Fibroblast of villous mesenchyme (primary cell): Measurements from ENCODE around the gene PFN4. TPM values are rescaled to one million over a fixed set of nuclear protein-coding genes. Genes with fewer than 3 reads are reported as not detected.
"Not testable (repeated sequence)": the region's sequence is repeated elsewhere in the genome, so short reads cannot be mapped to it uniquely, and the experiment has no call there.

Source experiments
- DNase-seq: peaks from one replicate; pipeline ENCODE4 v3.0.0-alpha.2; 2010; ENCODE audit warnings: low read depth
- H3K4me3 ChIP-seq: 2 replicates; pipeline ENCODE4 v1.5.1; 2011; ENCODE audit warnings: low read depth, mild to moderate bottlenecking, low read length
- CTCF ChIP-seq: IDR thresholded peaks from 2 replicates; pipeline ENCODE4 v1.5.1; 2012; ENCODE audit warnings: low read depth, mild to moderate bottlenecking, low read length; ENCODE audit not compliant: insufficient read depth
- total RNA-seq: library from RNA; depleted of rRNA; stranded (reverse); fragments of >200 nt; gene quantifications from 2 replicates; pipeline ENCODE4 v1.2.3, GENCODE V29; 2012

Gene PFN4
- total RNA-seq, 1 donor: 0.43 TPM

GRCh38 chr2:24160761-24161160 is 37.6 kb upstream of the PFN4 start:
- TF ChIP-seq CTCF: no peak
- H3K4me3 ChIP-seq: no peak overlapping the region
- DNase-seq: no peak

- no peak overlapping the region for H3K4me3 ChIP-seq
- TF ChIP-seq CTCF: no peak
- DNase-seq: no peak
Observed at GRCh38 chr2:24159708-24160107, 36.6 kb upstream of the PFN4 start.

- no peak overlapping the region for H3K4me3 ChIP-seq
- no peak for TF ChIP-seq CTCF
- no peak for DNase-seq
Observed at GRCh38 chr2:24158131-24158530, 35.0 kb upstream of the PFN4 start.

GRCh38 chr2:24153478-24153877 is 30.3 kb upstream of the PFN4 start:
- no peak overlapping the region for H3K4me3 ChIP-seq
- no peak for DNase-seq
- TF ChIP-seq CTCF: no peak

- no peak overlapping the region for H3K4me3 ChIP-seq
- no peak for TF ChIP-seq CTCF
- no peak for DNase-seq
Observed at GRCh38 chr2:24152413-24153197, 29.5 kb upstream of the PFN4 start.

- no peak for DNase-seq
- no peak overlapping the region for H3K4me3 ChIP-seq
- no peak for TF ChIP-seq CTCF
Observed at GRCh38 chr2:24147364-24147763, 24.2 kb upstream of the PFN4 start.

GRCh38 chr2:24140305-24140704 is 17.2 kb upstream of the PFN4 start:
- DNase-seq: peak; percentile 60
- H3K4me3 ChIP-seq: not testable (repeated sequence)
